MCF 10A (cell line): ENCODE measurements around the gene PLPP2. TPM values are rescaled to one million over a fixed set of nuclear protein-coding genes. Genes with fewer than 3 reads are reported as not detected.

ENCODE experiments used
- BruUV-seq: library from RNA; stranded (reverse); fragments of 400-500 nt; replicated peaks from 2 replicates; lab custom pipeline; 2021; lab: Mats Ljungman, UMichigan
- CTCF ChIA-PET: fragments of 300-600 bp; sonication (Branson Sonifier 250); formaldehyde crosslinking; extraction: SDS; loops from one replicate; lab custom pipeline; 2021; ENCODE audit warnings: antibody characterized with exemption, inconsistent platforms; lab: Yijun Ruan, JAX
- POLR2A ChIA-PET: fragments of 300-600, 350-650 bp; sonication (Branson Sonifier 250); formaldehyde crosslinking; extraction: SDS; loops from one replicate; lab custom pipeline; 2020; ENCODE audit warnings: antibody characterized with exemption, inconsistent platforms; lab: Yijun Ruan, JAX
- DNase-seq: peaks from one replicate; pipeline ENCODE4 v3.0.0-alpha.2; 2018; ENCODE audit not compliant: unreplicated experiment
- H3K27ac Mint-ChIP-seq: one replicate; pipeline ENCODE4 v1.8.0; 2022; ENCODE audit warnings: mild to moderate bottlenecking, low read depth, mixed read lengths; ENCODE audit not compliant: unreplicated experiment
- H3K27me3 Mint-ChIP-seq: one replicate; pipeline ENCODE4 v1.8.0; 2022; ENCODE audit warnings: mixed read lengths; ENCODE audit not compliant: insufficient read depth, unreplicated experiment
- H3K36me3 Mint-ChIP-seq: one replicate; pipeline ENCODE4 v1.8.0; 2022; ENCODE audit warnings: mild to moderate bottlenecking, moderate library complexity, mixed read lengths; ENCODE audit not compliant: insufficient read depth, unreplicated experiment
- H3K4me1 Mint-ChIP-seq: one replicate; pipeline ENCODE4 v1.8.0; 2022; ENCODE audit warnings: mixed read lengths; ENCODE audit not compliant: insufficient read depth, unreplicated experiment
- H3K4me3 Mint-ChIP-seq: one replicate; pipeline ENCODE4 v1.8.0; 2022; ENCODE audit warnings: mild to moderate bottlenecking, moderate library complexity, mixed read lengths; ENCODE audit not compliant: unreplicated experiment
- H3K9me3 Mint-ChIP-seq: one replicate; pipeline ENCODE4 v1.8.0; 2022; ENCODE audit warnings: mixed read lengths; ENCODE audit not compliant: unreplicated experiment
- intact Hi-C: fragments of 100-400 bp; cut with micrococcal nuclease; formaldehyde crosslinking; loops from 2 replicates; pipeline ENCODE4 v1.14.1; 2022
- total RNA-seq: library from RNA; stranded (reverse); gene quantifications from 2 replicates; pipeline ENCODE4 v1.2.3, GENCODE V29; 2022
- TF ChIP-seq, protein P1 (sequence below): fragments of 200-600 bp; IDR thresholded peaks from one replicate; pipeline ENCODE4 v1.8.0; 2022; ENCODE audit warnings: antibody characterized with exemption, mild to moderate bottlenecking; ENCODE audit not compliant: unreplicated experiment

PLPP2 gene
- total RNA-seq, 1 experiment from 2014 or later = 5.4 TPM

DNA sequence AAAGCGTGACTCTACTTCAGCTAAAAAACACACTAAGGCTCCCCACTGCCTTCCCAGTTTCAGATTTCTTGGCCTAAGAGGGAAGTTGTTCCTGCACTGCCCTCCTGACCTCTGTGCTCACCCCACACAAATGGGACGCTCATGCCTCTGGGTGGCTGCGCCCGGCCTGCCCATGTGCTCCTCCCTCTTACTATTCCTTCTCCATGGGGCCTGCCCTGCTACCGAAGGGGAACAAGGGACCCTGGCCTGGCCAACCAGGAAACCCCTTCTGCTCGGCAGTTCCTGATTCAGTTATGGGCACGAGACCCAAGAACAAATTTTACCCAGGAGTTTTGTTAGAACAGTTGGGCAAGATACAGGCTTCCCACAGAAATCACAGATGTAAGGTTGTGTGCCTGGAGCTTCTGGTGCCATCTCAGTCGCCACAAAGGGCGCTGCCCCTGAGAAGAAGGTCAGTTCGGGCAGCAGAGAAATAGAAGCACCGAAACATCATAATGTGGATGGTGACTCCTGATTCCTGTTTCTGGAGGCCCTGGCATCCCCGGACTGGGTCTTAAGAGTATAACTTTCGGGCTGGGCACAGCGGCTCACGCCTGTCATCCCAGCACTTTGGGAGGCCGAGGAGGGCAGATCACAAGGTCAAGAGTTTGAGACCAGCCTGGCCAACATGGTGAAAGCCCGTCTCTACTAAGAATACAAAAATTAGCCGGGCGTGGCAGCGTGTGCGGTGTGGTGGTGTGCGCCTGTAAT lies 5.4 kb upstream of the PLPP2 start:
- TF ChIP-seq, protein P1, sequence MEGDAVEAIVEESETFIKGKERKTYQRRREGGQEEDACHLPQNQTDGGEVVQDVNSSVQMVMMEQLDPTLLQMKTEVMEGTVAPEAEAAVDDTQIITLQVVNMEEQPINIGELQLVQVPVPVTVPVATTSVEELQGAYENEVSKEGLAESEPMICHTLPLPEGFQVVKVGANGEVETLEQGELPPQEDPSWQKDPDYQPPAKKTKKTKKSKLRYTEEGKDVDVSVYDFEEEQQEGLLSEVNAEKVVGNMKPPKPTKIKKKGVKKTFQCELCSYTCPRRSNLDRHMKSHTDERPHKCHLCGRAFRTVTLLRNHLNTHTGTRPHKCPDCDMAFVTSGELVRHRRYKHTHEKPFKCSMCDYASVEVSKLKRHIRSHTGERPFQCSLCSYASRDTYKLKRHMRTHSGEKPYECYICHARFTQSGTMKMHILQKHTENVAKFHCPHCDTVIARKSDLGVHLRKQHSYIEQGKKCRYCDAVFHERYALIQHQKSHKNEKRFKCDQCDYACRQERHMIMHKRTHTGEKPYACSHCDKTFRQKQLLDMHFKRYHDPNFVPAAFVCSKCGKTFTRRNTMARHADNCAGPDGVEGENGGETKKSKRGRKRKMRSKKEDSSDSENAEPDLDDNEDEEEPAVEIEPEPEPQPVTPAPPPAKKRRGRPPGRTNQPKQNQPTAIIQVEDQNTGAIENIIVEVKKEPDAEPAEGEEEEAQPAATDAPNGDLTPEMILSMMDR = no peak
- H3K27me3 Mint-ChIP-seq = peaks cover 29% of the 10 kb centered on the region
- POLR2A ChIA-PET = no interaction called here
- H3K27ac Mint-ChIP-seq = no peak overlapping the region
- no peak for DNase-seq
- intact Hi-C loops = no loop called here
- peaks cover 8% of the 10 kb centered on the region for H3K36me3 Mint-ChIP-seq
- peaks cover 11% of the 10 kb centered on the region for H3K4me1 Mint-ChIP-seq
- no peak overlapping the region for H3K4me3 Mint-ChIP-seq
- no peaks in the 10 kb centered on the region for H3K9me3 Mint-ChIP-seq
- CTCF ChIA-PET = interaction anchor here (0.5 to 1.2 kb wide), 5 partner anchors 13 to 1434 kb away, joined by 3 to 4 read pairs (median 3); no protein-coding TSS in a partner anchor
- no TSS peak for BruUV-seq

DNA sequence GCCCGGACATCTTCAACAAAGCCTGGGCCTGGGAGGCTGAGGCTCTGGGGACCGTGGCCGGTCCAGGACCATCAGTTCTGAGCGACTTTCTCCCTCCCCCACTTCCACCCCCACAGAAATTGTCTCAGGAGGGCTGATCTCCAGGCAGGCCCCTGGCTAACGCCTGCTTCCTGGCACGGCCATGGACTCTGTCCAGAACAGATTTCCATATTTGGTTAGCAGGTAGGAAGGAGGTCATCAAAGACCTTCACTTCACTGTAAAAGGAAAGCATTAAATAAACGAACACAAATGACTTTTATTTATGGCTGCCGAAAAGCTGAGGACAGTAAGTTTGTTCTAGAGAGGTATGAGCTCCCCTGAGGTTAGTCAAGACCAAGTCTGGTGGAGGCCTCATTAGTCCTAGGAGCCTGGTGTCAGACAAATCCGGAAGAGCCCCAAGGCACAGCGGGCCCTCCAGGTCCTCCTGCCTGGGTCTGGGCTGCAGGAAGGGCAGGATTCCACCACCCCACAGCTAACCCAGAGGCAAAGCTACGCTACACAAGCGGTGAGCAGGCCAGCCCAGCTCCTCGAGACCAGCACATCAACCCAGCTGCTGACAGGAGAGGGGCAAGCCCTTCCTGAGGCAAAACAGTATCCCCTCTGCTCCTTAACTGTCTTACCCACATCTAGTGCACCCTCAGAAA lies 4.6 kb upstream of the PLPP2 start:
- ChIA-PET POLR2A (no interaction called here), CTCF (interaction anchor here (0.5 to 1.2 kb wide), 7 partner anchors 14 to 1435 kb away, joined by 3 to 4 read pairs (median 3); no protein-coding TSS in a partner anchor)
- TF ChIP-seq, protein P1 = no peak
- Mint-ChIP-seq H3K36me3 (no peaks in the 10 kb centered on the region), H3K27ac (no peak overlapping the region), H3K4me3 (no peak overlapping the region), H3K27me3 (peaks cover 29% of the 10 kb centered on the region), H3K9me3 (no peaks in the 10 kb centered on the region), H3K4me1 (peaks cover 11% of the 10 kb centered on the region)
- DNase-seq = no peak
- no TSS peak for BruUV-seq
- intact Hi-C loops = no loop called here

DNA sequence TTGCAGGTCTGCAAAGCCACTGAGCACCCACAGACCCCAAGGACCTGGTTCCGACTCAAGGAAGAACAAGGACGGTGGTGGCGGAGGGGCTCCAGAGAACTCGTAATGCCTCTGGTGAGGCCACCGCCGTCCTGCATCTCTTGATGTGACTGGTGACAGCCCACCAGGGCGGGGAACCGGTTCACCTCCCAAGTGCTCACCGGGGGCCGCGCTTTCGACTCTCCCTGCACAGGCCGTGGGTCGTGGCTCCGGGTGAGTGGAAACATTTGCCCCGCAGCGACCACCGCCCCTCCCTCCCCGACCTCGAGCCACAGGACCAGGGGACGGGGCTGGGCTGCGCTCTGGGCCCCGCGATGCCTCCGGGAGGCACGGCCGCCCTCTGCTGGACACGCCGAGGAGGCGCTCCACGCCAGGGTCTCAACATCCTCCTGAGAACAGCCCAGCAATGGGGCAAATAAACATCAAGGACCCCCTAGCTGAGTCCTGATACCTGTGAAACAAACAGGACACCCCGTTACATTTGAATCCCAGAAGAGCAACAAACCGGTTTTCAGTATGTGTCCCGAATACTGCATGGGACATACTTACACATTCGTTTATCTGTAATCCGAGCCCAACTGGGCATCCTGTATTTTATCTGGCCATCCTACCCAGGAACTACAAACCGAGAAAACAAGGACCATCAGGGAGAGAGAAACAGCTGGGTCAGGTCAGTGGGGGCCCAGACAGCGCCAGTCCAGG lies 3.9 kb upstream of the PLPP2 start:
- DNase-seq = peak; percentile 39
- Mint-ChIP-seq H3K27me3 (peaks cover 29% of the 10 kb centered on the region), H3K27ac (no peak overlapping the region), H3K36me3 (no peaks in the 10 kb centered on the region), H3K4me1 (peaks cover 12% of the 10 kb centered on the region), H3K9me3 (no peaks in the 10 kb centered on the region), H3K4me3 (no peak overlapping the region)
- POLR2A ChIA-PET = no interaction called here
- intact Hi-C loops = no loop called here
- CTCF ChIA-PET = interaction anchor here (0.6 to 1.2 kb wide), 5 partner anchors 15 to 33 kb away, joined by 3 to 4 read pairs (median 3); no protein-coding TSS in a partner anchor
- TF ChIP-seq, protein P1 = peak; percentile 64
- BruUV-seq = no TSS peak
